Peyer's patch (tissue), 4 donors: ENCODE data around the gene HSD17B2. TPM values are rescaled to one million over a fixed set of nuclear protein-coding genes. Genes with fewer than 3 reads are reported as not detected.
"Not testable (repeated sequence)": the region's sequence is repeated elsewhere in the genome, so short reads cannot be mapped to it uniquely, and the experiment has no call there.

Experiments
- DNase-seq, 3 donors: peaks; one replicate each; pipeline ENCODE4 v3.0.0-alpha.2; 2017 to 2019
- H3K27ac ChIP-seq, 4 donors: fragments of 200-600 bp; sonication (generic); one replicate each; pipeline ENCODE4 v1.5.1; 2016 to 2019
- H3K27me3 ChIP-seq, 2 donors: fragments of 200-600 bp; sonication (generic); one replicate each; pipeline ENCODE4 v1.5.1; 2019
- H3K36me3 ChIP-seq, 3 donors: fragments of 200-600 bp; sonication (generic); one replicate each; pipeline ENCODE4 v1.5.1; 2016 to 2019
- H3K4me1 ChIP-seq, 4 donors: fragments of 200-600 bp; sonication (generic); one replicate each; pipeline ENCODE4 v1.5.1; 2016 to 2019
- H3K4me3 ChIP-seq, 4 donors: fragments of 200-600 bp; sonication (generic); 1 replicate in 3 of 4; 2 replicates in 1 of 4; pipeline ENCODE4 v1.5.1; 2016 to 2019; ENCODE audit warnings: mild to moderate bottlenecking in 1 of 4
- H3K9me3 ChIP-seq, 4 donors: fragments of 200-600 bp; sonication (generic); one replicate each; pipeline ENCODE4 v1.5.1; 2016 to 2019; ENCODE audit warnings: mild to moderate bottlenecking in 1 of 4
- CTCF ChIP-seq, 6 experiments: fragments of 450-650 bp in 4 of 6; fragments of 200-600 bp in 2 of 6; sonication (generic) in 1 of 6; IDR thresholded peaks; one replicate each; pipeline ENCODE4 v1.5.1; 2017 to 2019; ENCODE audit warnings: antibody characterized with exemption in 6 of 6, mild to moderate bottlenecking in 3 of 6, moderate library complexity in 1 of 6
- POLR2A ChIP-seq, 2 donors: fragments of 450-650 bp; IDR thresholded peaks; one replicate each; pipeline ENCODE4 v1.5.1; 2017; ENCODE audit warnings: antibody characterized with exemption in 2 of 2, mild to moderate bottlenecking in 2 of 2, moderate library complexity in 2 of 2
- total RNA-seq, 4 donors: library from RNA; depleted of rRNA; stranded (reverse); fragments of >200 nt; gene quantifications; one replicate each; pipeline ENCODE4 v1.1.0, GENCODE V29; 2016

The HSD17B2 gene
- total RNA-seq, 4 donors from 2014 or later = 19.8 to 173 (median 140) TPM

- Histone ChIP-seq H3K4me1 (no peaks in the 10 kb centered on the region), H3K9me3 (no peaks in the 10 kb centered on the region), H3K4me3 (no peak overlapping the region), H3K27me3 (no peaks in the 10 kb centered on the region), H3K27ac (no peak overlapping the region), H3K36me3 (no peaks in the 10 kb centered on the region)
- no peak for DNase-seq
- TF ChIP-seq CTCF (IDR thresholded peaks at IDR 0.05) (no peak), POLR2A (IDR thresholded peaks at IDR 0.05) (no peak)
These were observed 102.7 kb downstream of the HSD17B2 start for GRCh38 chr16:82137822-82138167.

GRCh38 chr16:82138478-82139285 lies 103.6 kb downstream of the HSD17B2 start:
- Histone ChIP-seq H3K4me3 (peak overlapping the region in 3 of 4 donors; percentile 3 to 36 (median 24)), H3K27me3 (no peaks in the 10 kb centered on the region), H3K36me3 (no peaks in the 10 kb centered on the region), H3K4me1 (no peaks in the 10 kb centered on the region), H3K9me3 (no peaks in the 10 kb centered on the region), H3K27ac (no peak overlapping the region)
- DNase-seq = no peak
- TF ChIP-seq CTCF (IDR thresholded peaks at IDR 0.05) (no peak), POLR2A (IDR thresholded peaks at IDR 0.05) (no peak)

- DNase-seq, H3K9me3 ChIP-seq, H3K4me1 ChIP-seq, H3K27me3 ChIP-seq, H3K27ac ChIP-seq, H3K36me3 ChIP-seq: not testable (repeated sequence)
- peak overlapping the region in 3 of 4 donors; percentile 3 to 36 (median 24) for H3K4me3 ChIP-seq
These were observed 104.2 kb downstream of the HSD17B2 start for GRCh38 chr16:82139286-82139571.

GRCh38 chr16:82146556-82146955 lies 111.5 kb downstream of the HSD17B2 start:
- no peak overlapping the region for H3K4me3 ChIP-seq
- no peaks in the 10 kb centered on the region for H3K4me1 ChIP-seq
- no peak for DNase-seq
- H3K27ac ChIP-seq = no peak overlapping the region
- H3K9me3 ChIP-seq = no peaks in the 10 kb centered on the region
- peaks cover 0 to 16% (median 0%) of the 10 kb centered on the region in 3 donors for H3K36me3 ChIP-seq
- no peak for TF ChIP-seq CTCF (IDR thresholded peaks at IDR 0.05)
- TF ChIP-seq POLR2A (IDR thresholded peaks at IDR 0.05) = no peak
- H3K27me3 ChIP-seq = no peaks in the 10 kb centered on the region

GRCh38 chr16:82146957-82147356 lies 111.9 kb downstream of the HSD17B2 start:
- no peak for DNase-seq
- H3K27ac ChIP-seq = no peak overlapping the region
- peaks cover 0 to 16% (median 0%) of the 10 kb centered on the region in 3 donors for H3K36me3 ChIP-seq
- H3K27me3 ChIP-seq = no peaks in the 10 kb centered on the region
- H3K4me1 ChIP-seq = no peaks in the 10 kb centered on the region
- H3K9me3 ChIP-seq = no peaks in the 10 kb centered on the region
- H3K4me3 ChIP-seq = no peak overlapping the region
- no peak for TF ChIP-seq CTCF (IDR thresholded peaks at IDR 0.05)
- no peak for TF ChIP-seq POLR2A (IDR thresholded peaks at IDR 0.05)

- H3K9me3 ChIP-seq = no peaks in the 10 kb centered on the region
- no peaks in the 10 kb centered on the region for H3K27me3 ChIP-seq
- TF ChIP-seq CTCF (IDR thresholded peaks at IDR 0.05) = no peak
- no peak for TF ChIP-seq POLR2A (IDR thresholded peaks at IDR 0.05)
- peaks cover 0 to 16% (median 0%) of the 10 kb centered on the region in 3 donors for H3K36me3 ChIP-seq
- no peak for DNase-seq
- H3K4me3 ChIP-seq = no peak overlapping the region
- H3K27ac ChIP-seq = no peak overlapping the region
- no peaks in the 10 kb centered on the region for H3K4me1 ChIP-seq
These were observed 112.5 kb downstream of the HSD17B2 start for GRCh38 chr16:82147546-82147945.

Other genes starting within 250 kb of the HSD17B2 start
- gene SDR42E1, start 23.8 kb upstream of the HSD17B2 start, total RNA-seq = 10 to 100 TPM in 3 of 4 donors, 1 to 10 TPM in 1; 1.7 to 19.8 (median 17.1) TPM
- gene MPHOSPH6, start 135.0 kb downstream of the HSD17B2 start, total RNA-seq = 10 to 100 TPM; 33.0 to 56.6 (median 38.5) TPM